Neural cell (in vitro differentiated cells): ENCODE results near the gene H2AZ2. TPM values are rescaled to one million over a fixed set of nuclear protein-coding genes. Genes with fewer than 3 reads are reported as not detected.

Source experiments
- H2AFZ ChIP-seq: fragments of 200-600, 300-800 bp; sonication (generic), shearing (Covaris generic); 2 replicates; pipeline ENCODE4 v1.6.0; 2014; ENCODE audit warnings: low read depth, mild to moderate bottlenecking, antibody characterized with exemption, low read length, moderate library complexity
- H3F3A ChIP-seq: fragments of 200-600 bp; shearing (Covaris generic); 2 replicates; pipeline ENCODE4 v1.6.1; 2016; ENCODE audit warnings: mild to moderate bottlenecking, moderate library complexity, mixed read lengths, antibody characterized with exemption, low read length; ENCODE audit not compliant: insufficient read depth, poor library complexity, severe bottlenecking
- H3K27ac ChIP-seq: fragments of 200-600, 300-800 bp; sonication (generic), shearing (Covaris generic); 2 replicates; pipeline ENCODE4 v1.5.1; 2014; ENCODE audit warnings: mild to moderate bottlenecking, low read length, moderate library complexity
- H3K27me3 ChIP-seq: fragments of 300-800, 200-600 bp; sonication (generic), shearing (Covaris generic); 2 replicates; pipeline ENCODE4 v1.6.0; 2014; ENCODE audit warnings: mild to moderate bottlenecking, low read depth, low read length, moderate library complexity; ENCODE audit not compliant: insufficient read depth
- H3K36me3 ChIP-seq: fragments of 300-800, 200-600 bp; sonication (generic), shearing (Covaris generic); 2 replicates; pipeline ENCODE4 v1.5.1; 2014; ENCODE audit warnings: mild to moderate bottlenecking, antibody characterized with exemption, low read length, moderate library complexity; ENCODE audit not compliant: insufficient read depth
- H3K4me2 ChIP-seq: fragments of 300-800, 200-600 bp; sonication (generic), shearing (Covaris generic); 2 replicates; pipeline ENCODE4 v1.6.0; 2014; ENCODE audit warnings: mild to moderate bottlenecking, low read length
- H3K4me3 ChIP-seq: fragments of 300-800, 200-600 bp; sonication (generic), shearing (Covaris generic); 2 replicates; pipeline ENCODE4 v1.5.1; 2014; ENCODE audit warnings: mild to moderate bottlenecking, low read length, moderate library complexity
- H3K79me2 ChIP-seq: fragments of 200-600 bp; shearing (Covaris generic); replicated peaks from 2 replicates; pipeline ENCODE4 v1.6.0; 2014; ENCODE audit warnings: mild to moderate bottlenecking, low read length, moderate library complexity; ENCODE audit not compliant: insufficient read depth
- H3K9ac ChIP-seq: fragments of 300-800, 200-600 bp; sonication (generic), shearing (Covaris generic); 2 replicates; pipeline ENCODE4 v1.6.1; 2016; ENCODE audit warnings: mild to moderate bottlenecking, low read length, mixed read lengths
- H3K9me2 ChIP-seq: fragments of 200-600 bp; shearing (Covaris generic); 2 replicates; pipeline ENCODE4 v1.6.1; 2016; ENCODE audit warnings: mild to moderate bottlenecking, low read length, mixed read lengths; ENCODE audit not compliant: insufficient read depth
- H3K9me3 ChIP-seq: fragments of 200-600, 300-800 bp; sonication (generic), shearing (Covaris generic); 2 replicates; pipeline ENCODE4 v1.6.1; 2016; ENCODE audit warnings: mild to moderate bottlenecking, mixed run types, low read length, moderate library complexity, mixed read lengths
- H4K20me1 ChIP-seq: fragments of 200-600 bp; shearing (Covaris generic); 2 replicates; pipeline ENCODE4 v1.6.1; 2016; ENCODE audit warnings: mild to moderate bottlenecking, mixed run types; ENCODE audit not compliant: insufficient read depth
- EP300 ChIP-seq: fragments of 450-650 bp; conservative IDR thresholded peaks from 2 replicates; pipeline ENCODE4 v1.6.1; 2014; ENCODE audit warnings: antibody characterized with exemption, mild to moderate bottlenecking, moderate library complexity; ENCODE audit not compliant: poor library complexity, severe bottlenecking
- EZH2 ChIP-seq: fragments of 200-600, 300-800 bp; shearing (Covaris generic), sonication (generic); IDR thresholded peaks from 2 replicates; pipeline ENCODE4 v1.6.1; 2014; ENCODE audit warnings: antibody characterized with exemption, low read length, borderline replicate concordance, mild to moderate bottlenecking; ENCODE audit not compliant: insufficient read depth, poor library complexity, severe bottlenecking
- MXI1 ChIP-seq: fragments of 450-650 bp; conservative IDR thresholded peaks from 2 replicates; pipeline ENCODE4 v1.6.1; 2014; ENCODE audit warnings: antibody characterized with exemption, mild to moderate bottlenecking; ENCODE audit not compliant: poor library complexity, severe bottlenecking
- POLR2AphosphoS5 ChIP-seq: IDR thresholded peaks from 2 replicates; pipeline ENCODE4 v1.6.1; 2012
- RAD21 ChIP-seq: fragments of 450-650 bp; conservative IDR thresholded peaks from 2 replicates; pipeline ENCODE4 v1.6.1; 2014; ENCODE audit warnings: antibody characterized with exemption, mild to moderate bottlenecking, moderate library complexity
- SMC3 ChIP-seq: fragments of 450-650 bp; conservative IDR thresholded peaks from 2 replicates; pipeline ENCODE4 v1.6.1; 2014; ENCODE audit warnings: antibody characterized with exemption, mild to moderate bottlenecking, moderate library complexity; ENCODE audit not compliant: poor library complexity
- TAF1 ChIP-seq: IDR thresholded peaks from 2 replicates; pipeline ENCODE4 v1.6.1; 2012; ENCODE audit warnings: low read depth
- polyA plus RNA-seq: library from polyadenylated mRNA; depleted of rRNA; stranded (reverse); fragments of >200 nt; gene quantifications from 2 replicates; pipeline ENCODE4 v1.2.3, GENCODE V29; 2014
- TF ChIP-seq, protein P1 (sequence below): fragments of 450-650 bp; IDR thresholded peaks from 2 replicates; pipeline ENCODE4 v1.5.1; 2014; ENCODE audit warnings: antibody characterized with exemption, mild to moderate bottlenecking, moderate library complexity; ENCODE audit not compliant: poor library complexity, severe bottlenecking
- TF ChIP-seq, protein P2 (sequence below): IDR thresholded peaks from 2 replicates; pipeline ENCODE4 v1.6.1; 2012; ENCODE audit warnings: borderline replicate concordance

H2AZ2 gene
- polyA plus RNA-seq, 1 donor from 2014 or later, result 152 TPM

DNA sequence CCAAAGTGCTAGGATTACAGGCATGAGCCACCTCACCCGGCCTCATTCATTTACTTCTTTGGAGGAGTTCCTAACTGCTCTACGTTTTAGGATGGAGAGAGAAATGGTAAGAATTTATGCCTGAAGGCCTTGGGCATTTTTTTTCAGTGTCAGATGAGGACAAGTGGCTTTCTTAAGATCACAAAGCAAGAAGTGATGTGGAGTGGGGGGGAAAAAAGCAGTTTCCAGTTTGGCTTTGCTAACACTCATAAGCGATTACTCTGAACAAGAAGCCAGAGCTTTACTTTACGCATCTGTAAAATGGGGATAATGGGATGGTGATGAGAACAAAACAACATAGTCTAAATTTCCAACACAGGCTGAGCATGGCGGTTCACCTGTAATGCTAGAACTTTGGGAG, 54.0 kb downstream of the H2AZ2 start:
- Histone ChIP-seq H2AFZ (no peak overlapping the region), H3F3A (no peaks in the 10 kb centered on the region), H3K27me3 (no peaks in the 10 kb centered on the region), H3K36me3 (no peaks in the 10 kb centered on the region), H3K9me2 (no peaks in the 10 kb centered on the region), H4K20me1 (peaks cover 10% of the 10 kb centered on the region), H3K79me2 (peaks cover 20% of the 10 kb centered on the region), H3K27ac (no peak overlapping the region), H3K4me3 (no peak overlapping the region), H3K9ac (no peak overlapping the region), H3K9me3 (no peaks in the 10 kb centered on the region), H3K4me2 (no peak overlapping the region)
- no peak for TF ChIP-seq EP300
- TF ChIP-seq EZH2, result no peak
- no peak for TF ChIP-seq MXI1
- TF ChIP-seq, protein P1, sequence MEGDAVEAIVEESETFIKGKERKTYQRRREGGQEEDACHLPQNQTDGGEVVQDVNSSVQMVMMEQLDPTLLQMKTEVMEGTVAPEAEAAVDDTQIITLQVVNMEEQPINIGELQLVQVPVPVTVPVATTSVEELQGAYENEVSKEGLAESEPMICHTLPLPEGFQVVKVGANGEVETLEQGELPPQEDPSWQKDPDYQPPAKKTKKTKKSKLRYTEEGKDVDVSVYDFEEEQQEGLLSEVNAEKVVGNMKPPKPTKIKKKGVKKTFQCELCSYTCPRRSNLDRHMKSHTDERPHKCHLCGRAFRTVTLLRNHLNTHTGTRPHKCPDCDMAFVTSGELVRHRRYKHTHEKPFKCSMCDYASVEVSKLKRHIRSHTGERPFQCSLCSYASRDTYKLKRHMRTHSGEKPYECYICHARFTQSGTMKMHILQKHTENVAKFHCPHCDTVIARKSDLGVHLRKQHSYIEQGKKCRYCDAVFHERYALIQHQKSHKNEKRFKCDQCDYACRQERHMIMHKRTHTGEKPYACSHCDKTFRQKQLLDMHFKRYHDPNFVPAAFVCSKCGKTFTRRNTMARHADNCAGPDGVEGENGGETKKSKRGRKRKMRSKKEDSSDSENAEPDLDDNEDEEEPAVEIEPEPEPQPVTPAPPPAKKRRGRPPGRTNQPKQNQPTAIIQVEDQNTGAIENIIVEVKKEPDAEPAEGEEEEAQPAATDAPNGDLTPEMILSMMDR, result no peak
- TF ChIP-seq POLR2AphosphoS5, result no peak
- no peak for TF ChIP-seq TAF1
- no peak for TF ChIP-seq SMC3
- TF ChIP-seq RAD21, result no peak
- TF ChIP-seq, protein P2, sequence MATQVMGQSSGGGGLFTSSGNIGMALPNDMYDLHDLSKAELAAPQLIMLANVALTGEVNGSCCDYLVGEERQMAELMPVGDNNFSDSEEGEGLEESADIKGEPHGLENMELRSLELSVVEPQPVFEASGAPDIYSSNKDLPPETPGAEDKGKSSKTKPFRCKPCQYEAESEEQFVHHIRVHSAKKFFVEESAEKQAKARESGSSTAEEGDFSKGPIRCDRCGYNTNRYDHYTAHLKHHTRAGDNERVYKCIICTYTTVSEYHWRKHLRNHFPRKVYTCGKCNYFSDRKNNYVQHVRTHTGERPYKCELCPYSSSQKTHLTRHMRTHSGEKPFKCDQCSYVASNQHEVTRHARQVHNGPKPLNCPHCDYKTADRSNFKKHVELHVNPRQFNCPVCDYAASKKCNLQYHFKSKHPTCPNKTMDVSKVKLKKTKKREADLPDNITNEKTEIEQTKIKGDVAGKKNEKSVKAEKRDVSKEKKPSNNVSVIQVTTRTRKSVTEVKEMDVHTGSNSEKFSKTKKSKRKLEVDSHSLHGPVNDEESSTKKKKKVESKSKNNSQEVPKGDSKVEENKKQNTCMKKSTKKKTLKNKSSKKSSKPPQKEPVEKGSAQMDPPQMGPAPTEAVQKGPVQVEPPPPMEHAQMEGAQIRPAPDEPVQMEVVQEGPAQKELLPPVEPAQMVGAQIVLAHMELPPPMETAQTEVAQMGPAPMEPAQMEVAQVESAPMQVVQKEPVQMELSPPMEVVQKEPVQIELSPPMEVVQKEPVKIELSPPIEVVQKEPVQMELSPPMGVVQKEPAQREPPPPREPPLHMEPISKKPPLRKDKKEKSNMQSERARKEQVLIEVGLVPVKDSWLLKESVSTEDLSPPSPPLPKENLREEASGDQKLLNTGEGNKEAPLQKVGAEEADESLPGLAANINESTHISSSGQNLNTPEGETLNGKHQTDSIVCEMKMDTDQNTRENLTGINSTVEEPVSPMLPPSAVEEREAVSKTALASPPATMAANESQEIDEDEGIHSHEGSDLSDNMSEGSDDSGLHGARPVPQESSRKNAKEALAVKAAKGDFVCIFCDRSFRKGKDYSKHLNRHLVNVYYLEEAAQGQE, result no peak

DNA sequence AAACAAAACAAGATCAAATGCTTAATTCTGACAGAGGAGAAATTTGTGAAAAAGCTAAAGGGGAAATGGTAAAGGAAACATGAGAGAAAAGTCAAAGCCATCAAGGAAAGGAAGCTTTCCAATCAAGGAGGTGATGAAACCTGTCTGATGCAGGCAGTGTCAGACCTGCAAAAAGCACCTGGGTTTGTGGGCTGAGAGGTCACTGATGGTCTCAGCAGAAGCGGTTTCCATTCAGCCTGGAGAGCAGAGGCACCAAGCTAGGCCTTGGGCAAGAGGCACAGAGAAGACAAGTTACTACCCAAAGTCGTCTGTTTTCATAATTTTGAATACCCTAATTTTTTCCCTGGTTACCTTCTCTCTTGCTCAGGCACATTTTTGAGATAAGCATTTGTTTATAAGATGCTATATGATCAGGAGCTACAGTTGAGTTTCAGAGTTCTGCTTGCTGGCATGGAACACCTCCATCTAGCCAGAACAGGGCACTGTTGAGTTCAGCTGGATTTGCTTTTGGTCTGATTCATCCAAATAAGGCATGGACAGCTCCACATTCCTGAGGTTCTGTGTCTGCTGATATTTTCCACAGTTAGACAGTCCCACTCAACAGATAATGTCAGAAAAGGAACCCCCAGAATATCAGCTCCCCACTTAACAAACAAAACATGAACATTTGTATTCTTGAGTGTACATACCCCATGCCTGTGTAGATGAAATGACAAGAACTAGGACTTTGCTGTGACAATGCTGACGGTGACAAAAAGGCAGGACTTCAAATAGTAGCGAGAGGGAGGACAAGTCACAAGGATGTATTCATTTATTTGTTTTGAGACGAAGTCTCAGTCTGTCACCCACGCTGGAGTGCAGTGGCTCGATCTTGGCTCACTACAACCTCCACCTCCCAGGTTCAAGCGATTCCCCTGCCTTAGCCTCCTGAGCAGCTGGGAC, 56.3 kb downstream of the H2AZ2 start:
- Histone ChIP-seq H3K27me3 (no peaks in the 10 kb centered on the region), H3K9ac (no peak overlapping the region), H4K20me1 (no peaks in the 10 kb centered on the region), H3F3A (no peaks in the 10 kb centered on the region), H3K79me2 (no peaks in the 10 kb centered on the region), H3K27ac (no peak overlapping the region), H3K4me3 (no peak overlapping the region), H3K9me2 (no peaks in the 10 kb centered on the region), H2AFZ (no peak overlapping the region), H3K4me2 (no peak overlapping the region), H3K36me3 (no peaks in the 10 kb centered on the region), H3K9me3 (no peaks in the 10 kb centered on the region)
- TF ChIP-seq EP300, result no peak
- TF ChIP-seq POLR2AphosphoS5, result no peak
- TF ChIP-seq MXI1, result no peak
- TF ChIP-seq TAF1, result no peak
- no peak for TF ChIP-seq RAD21
- TF ChIP-seq, protein P1, result no peak
- no peak for TF ChIP-seq EZH2
- TF ChIP-seq SMC3, result no peak
- TF ChIP-seq, protein P2, result no peak
